Adrenal gland (tissue), 19 donors: ENCODE measurements around the gene MINAR1. TPM values are rescaled to one million over a fixed set of nuclear protein-coding genes. Genes with fewer than 3 reads are reported as not detected.

ENCODE experiments used
- DNase-seq, 7 donors: peaks; one replicate each; pipeline ENCODE4 v3.0.0-alpha.2; 2019 to 2020
- H3K27ac ChIP-seq, 5 donors: fragments of 200-600 bp; sonication (generic) in 4 of 5; 1 replicate in 3 of 5; 2 replicates in 2 of 5; pipeline versions ENCODE4 v1.5.1 to v1.8.0; 2016 to 2020; ENCODE audit warnings: mild to moderate bottlenecking in 1 of 5
- H3K27me3 ChIP-seq: fragments of 200-600 bp; 2 replicates; pipeline ENCODE4 v1.8.0; 2021
- H3K36me3 ChIP-seq, 2 donors: fragments of 200-600 bp; replicated peaks in 1 of 2; 1 replicate in 1 of 2; 2 replicates in 1 of 2; pipeline versions ENCODE4 v1.5.1 to v1.8.0; 2018 to 2022
- H3K4me1 ChIP-seq, 2 donors: fragments of 200-600 bp; replicated peaks in 1 of 2; 1 replicate in 1 of 2; 2 replicates in 1 of 2; pipeline versions ENCODE4 v1.5.1 to v1.8.0; 2018 to 2021
- H3K4me3 ChIP-seq, 4 donors: fragments of 200-600 bp; sonication (generic) in 3 of 4; one replicate each; pipeline ENCODE4 v1.5.1; 2016 to 2018
- H3K9me3 ChIP-seq, 3 donors: fragments of 200-600 bp; sonication (generic) in 1 of 3; replicated peaks in 1 of 3; 1 replicate in 2 of 3; 2 replicates in 1 of 3; pipeline versions ENCODE4 v1.5.1 to v1.8.0; 2016 to 2021
- POLR2A ChIP-seq, 2 donors: fragments of 450-650 bp; IDR thresholded peaks; one replicate each; pipeline ENCODE4 v1.6.1; 2017; ENCODE audit warnings: antibody characterized with exemption in 2 of 2, mild to moderate bottlenecking in 2 of 2, moderate library complexity in 1 of 2
- WGBS, 4 donors: extraction: QIAGEN DNeasy Blood & Tissue Kit in 2 of 4; methylation state at CpG; one replicate each; pipeline versions ENCODE4 v1.1.5 to v1.1.7; 2013 to 2017; 5-methylcytosine and 5-hydroxymethylcytosine counted together
- intact Hi-C, 2 donors: fragments of 100-400 bp; cut with DNase I; formaldehyde crosslinking; loops; one replicate each; pipeline versions ENCODE4 v1.14.1 to v1.15.0; 2022 to 2023
- long read RNA-seq, 10 donors: library from polyadenylated mRNA in 3 of 10; unstranded in 2 of 10; stranded (forward) in 1 of 10; transcript quantifications; one replicate each; pipeline ENCODE4 v2.0.0 and lab custom pipeline, GENCODE V29; 2021 to 2026
- polyA plus RNA-seq, 3 donors: library from polyadenylated mRNA; stranded (reverse); fragments of 200-250 nt in 2 of 3; fragments of 350-450 nt in 1 of 3; fragmentation: Illumina TruSeq in 1 of 3; extraction: RNeasy Lipid Tissue Mini Kit (QIAGEN cat#74804) in 1 of 3; gene quantifications; one replicate each; pipeline ENCODE4 v1.2.3, GENCODE V29; 2013 to 2014
- total RNA-seq, 9 donors: library from RNA; depleted of rRNA in 4 of 9; stranded (reverse); fragments of >200 nt in 4 of 9; fragments of 120-200 nt in 1 of 9; fragmentation: NEBNext Ultra II Directional in 1 of 9; extraction: Animal tissue kit (Norgen Biotek cat#: 25700) in 1 of 9; gene quantifications; one replicate each; pipeline versions ENCODE4 v1.1.0 to v1.2.4, GENCODE V29; 2013 to 2023
- TF ChIP-seq, protein P1 (sequence below), 6 experiments: fragments of 450-650 bp in 4 of 6; fragments of 200-600 bp in 2 of 6; sonication (generic) in 1 of 6; IDR thresholded peaks; 1 replicate in 5 of 6; 2 replicates in 1 of 6; pipeline versions ENCODE4 v1.5.1 to v1.8.0; 2016 to 2021; ENCODE audit warnings: antibody characterized with exemption in 6 of 6, mild to moderate bottlenecking in 2 of 6, moderate library complexity in 1 of 6
- donor health status: healthy with polysubstance abuse.
- donor health status: Bipolar disorder and iron deficiency.
- donor health status: DM: yes; HTN: yes; CAD: no.
- donor health status: DM: no; HTN: no; CAD: no.
- donor health status: DM: no; HTN: no; CAD: no.
- donor health status: DM: yes; HTN: yes; CAD: no.

Gene MINAR1
- total RNA-seq (10 to 100 TPM in 7 of 9 donors, 1 to 10 TPM in 1, under 1 TPM in 1; 0.89 to 43.8 (median 25.3) TPM), polyA plus RNA-seq (10 to 100 TPM in 1 of 3 donors, 1 to 10 TPM in 2; 2.3 to 13.2 (median 6.1) TPM)
- long read RNA-seq, donor 1 = 0 reads
- long read RNA-seq, donor 2 = 0 reads
- long read RNA-seq, donor 3 = 0 reads
- long read RNA-seq, donor 4, full-length matches to known transcripts = 2 of 8 reads
- long read RNA-seq, donor 4, partial matches to known transcripts = 0 of 8 reads
- long read RNA-seq, donor 4, other reads (novel, unspliced or antisense) = 6 of 8 reads
- long read RNA-seq, donor 5, full-length matches to known transcripts = 2 of 10 reads
- long read RNA-seq, donor 5, partial matches to known transcripts = 6 of 10 reads
- long read RNA-seq, donor 5, other reads (novel, unspliced or antisense) = 2 of 10 reads
- long read RNA-seq, donor 6, partial matches to known transcripts = 0 of 2 reads
- long read RNA-seq, donor 6, other reads (novel, unspliced or antisense) = 2 of 2 reads
- long read RNA-seq, donor 7 = 0 reads
- long read RNA-seq, donor 8 = 0 reads
- long read RNA-seq, donor 9 = 0 reads
- long read RNA-seq, donor 10 = 0 reads

GRCh38 chr15:79431636-79432344 is at the start of gene MINAR1:
MINAR1 (plus strand) TSS chr15:79432336; CDS start chr15:79456148, 23,812 bp downstream.
- peak in 1 of 2 donors; percentile 61 for TF ChIP-seq POLR2A (IDR thresholded peaks at IDR 0.05)
- TF ChIP-seq, protein P1, sequence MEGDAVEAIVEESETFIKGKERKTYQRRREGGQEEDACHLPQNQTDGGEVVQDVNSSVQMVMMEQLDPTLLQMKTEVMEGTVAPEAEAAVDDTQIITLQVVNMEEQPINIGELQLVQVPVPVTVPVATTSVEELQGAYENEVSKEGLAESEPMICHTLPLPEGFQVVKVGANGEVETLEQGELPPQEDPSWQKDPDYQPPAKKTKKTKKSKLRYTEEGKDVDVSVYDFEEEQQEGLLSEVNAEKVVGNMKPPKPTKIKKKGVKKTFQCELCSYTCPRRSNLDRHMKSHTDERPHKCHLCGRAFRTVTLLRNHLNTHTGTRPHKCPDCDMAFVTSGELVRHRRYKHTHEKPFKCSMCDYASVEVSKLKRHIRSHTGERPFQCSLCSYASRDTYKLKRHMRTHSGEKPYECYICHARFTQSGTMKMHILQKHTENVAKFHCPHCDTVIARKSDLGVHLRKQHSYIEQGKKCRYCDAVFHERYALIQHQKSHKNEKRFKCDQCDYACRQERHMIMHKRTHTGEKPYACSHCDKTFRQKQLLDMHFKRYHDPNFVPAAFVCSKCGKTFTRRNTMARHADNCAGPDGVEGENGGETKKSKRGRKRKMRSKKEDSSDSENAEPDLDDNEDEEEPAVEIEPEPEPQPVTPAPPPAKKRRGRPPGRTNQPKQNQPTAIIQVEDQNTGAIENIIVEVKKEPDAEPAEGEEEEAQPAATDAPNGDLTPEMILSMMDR (IDR thresholded peaks at IDR 0.05) = peak in 2 of 6 experiments; percentile 29 to 32
- DNase-seq = peak in 6 of 7 donors; percentile 32 to 69 (median 59)
- 0 to 4% (median 1%) methylated on average over 5 to 84 of the region's 84 CpGs for WGBS, 4 donors
- intact Hi-C loops = no loop called here
- Histone ChIP-seq H3K9me3 (no peaks in the 10 kb centered on the region), H3K4me3 (peak within 1 kb of the TSS in 3 of 4 donors; percentile 27 to 60 (median 40)), H3K27me3 (peaks cover 17% of the 10 kb centered on the region), H3K4me1 (peaks cover 0 to 7% of the 10 kb centered on the region in 2 donors), H3K36me3 (no peaks in the 10 kb centered on the region), H3K27ac (peak within 1 kb of the TSS in 3 of 5 donors; percentile 68 to 78 (median 70))

- DNase-seq = peak in 3 of 7 donors; percentile 25 to 38 (median 33)
- Histone ChIP-seq H3K36me3 (no peaks in the 10 kb centered on the region), H3K27me3 (no peaks in the 10 kb centered on the region), H3K4me3 (no peak overlapping the region), H3K9me3 (no peaks in the 10 kb centered on the region), H3K27ac (no peak overlapping the region), H3K4me1 (peaks cover 2 to 8% of the 10 kb centered on the region in 2 donors)
- TF ChIP-seq, protein P1 (IDR thresholded peaks at IDR 0.05) = no peak
- no peak for TF ChIP-seq POLR2A (IDR thresholded peaks at IDR 0.05)
- 36 to 50% (median 47%) methylated on average over 4 of the region's 4 CpGs for WGBS, 4 donors
- intact Hi-C loops = no loop called here
Observed at GRCh38 chr15:79394231-79394630, 37.9 kb upstream of the MINAR1 start.

DNA sequence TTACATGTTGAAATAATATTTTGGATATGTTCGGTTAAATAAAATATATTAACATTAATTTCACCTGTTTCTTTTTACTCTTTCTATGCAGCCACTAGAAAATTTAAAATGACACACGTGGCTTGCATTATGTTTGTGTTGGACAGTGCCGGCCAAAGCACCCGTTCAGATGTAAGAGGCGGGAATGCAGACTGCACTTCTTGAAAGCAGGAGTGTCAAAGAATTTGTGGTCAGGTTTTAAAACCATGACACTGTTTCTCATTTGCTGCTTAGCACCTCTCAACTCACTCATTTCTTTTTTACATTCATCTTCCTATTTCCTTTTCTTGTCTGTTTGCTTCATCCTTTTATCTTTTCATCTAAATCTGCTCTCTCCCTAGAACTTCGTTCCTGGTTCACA is 35.3 kb upstream of the MINAR1 start:
- intact Hi-C loops = no loop called here
- no peaks in the 10 kb centered on the region for H3K9me3 ChIP-seq
- H3K4me1 ChIP-seq = peaks cover 2 to 8% of the 10 kb centered on the region in 2 donors
- WGBS, 4 donors = 65 to 84% (median 73%) methylated on average over 6 of the region's 6 CpGs
- no peak overlapping the region for H3K27ac ChIP-seq
- DNase-seq = no peak
- no peak overlapping the region for H3K4me3 ChIP-seq
- H3K36me3 ChIP-seq = no peaks in the 10 kb centered on the region
- no peaks in the 10 kb centered on the region for H3K27me3 ChIP-seq
- TF ChIP-seq POLR2A (IDR thresholded peaks at IDR 0.05) = no peak
- TF ChIP-seq, protein P1 (IDR thresholded peaks at IDR 0.05) = no peak
